HG02610 (cell line): ENCODE data around the gene CST6.
"Not testable (repeated sequence)": the region's sequence is repeated elsewhere in the genome, so short reads cannot be mapped to it uniquely, and the experiment has no call there.

Experiments
- ATAC-seq: cut with Tn5 transposase; IDR thresholded peaks from one replicate; pipeline ENCODE4 v1.9.1; 2021; ENCODE audit warnings: mild to moderate bottlenecking, moderate library complexity; ENCODE audit not compliant: unreplicated experiment

Gene CST6

GRCh38 chr11:65983589-65983987, 28.2 kb upstream of the CST6 start:
- ATAC-seq, result no peak

DNA sequence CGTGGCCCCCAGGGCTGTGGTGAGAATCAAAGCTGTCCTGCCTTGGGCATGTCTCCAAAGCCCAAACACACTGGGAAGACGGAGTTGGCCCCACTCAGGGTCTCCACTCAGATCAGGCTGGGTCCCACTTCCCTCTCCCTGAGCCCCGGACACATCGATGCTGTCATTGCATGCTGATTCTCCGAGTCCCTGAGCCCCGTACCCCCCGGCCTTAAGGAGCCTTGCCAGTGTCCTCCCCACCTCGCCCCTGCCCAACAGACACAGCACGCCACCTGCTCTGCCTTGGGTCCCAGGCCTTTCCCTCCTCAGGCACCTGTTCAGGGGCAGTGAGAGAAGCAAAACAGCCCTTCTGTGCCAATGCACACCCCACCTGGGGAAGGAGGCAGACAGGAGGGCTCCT, 24.5 kb upstream of the CST6 start:
- no peak for ATAC-seq

GRCh38 chr11:65988791-65989592, 22.8 kb upstream of the CST6 start:
- ATAC-seq, result peak; percentile 90

GRCh38 chr11:65992056-65992455, 19.8 kb upstream of the CST6 start:
- no peak for ATAC-seq

DNA sequence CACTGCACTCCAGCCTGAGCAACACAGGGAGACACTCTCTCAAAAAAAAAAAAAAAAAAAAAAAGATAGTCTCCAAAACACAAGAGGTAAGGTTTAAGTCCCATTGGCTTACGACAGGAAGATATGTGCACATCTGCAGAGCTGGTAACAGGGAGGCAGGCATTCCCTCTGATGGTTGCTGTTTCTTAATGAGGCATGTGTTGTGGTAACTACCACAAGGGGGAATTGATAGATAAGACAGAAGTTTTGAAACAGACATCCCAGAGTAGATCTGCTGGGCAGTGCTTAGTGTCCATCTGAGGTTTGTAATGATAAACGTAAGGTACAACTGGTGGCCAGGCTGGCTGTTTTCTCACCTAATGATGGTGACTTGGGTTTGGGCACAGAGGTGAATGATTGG, 14.5 kb upstream of the CST6 start:
- no peak for ATAC-seq

DNA sequence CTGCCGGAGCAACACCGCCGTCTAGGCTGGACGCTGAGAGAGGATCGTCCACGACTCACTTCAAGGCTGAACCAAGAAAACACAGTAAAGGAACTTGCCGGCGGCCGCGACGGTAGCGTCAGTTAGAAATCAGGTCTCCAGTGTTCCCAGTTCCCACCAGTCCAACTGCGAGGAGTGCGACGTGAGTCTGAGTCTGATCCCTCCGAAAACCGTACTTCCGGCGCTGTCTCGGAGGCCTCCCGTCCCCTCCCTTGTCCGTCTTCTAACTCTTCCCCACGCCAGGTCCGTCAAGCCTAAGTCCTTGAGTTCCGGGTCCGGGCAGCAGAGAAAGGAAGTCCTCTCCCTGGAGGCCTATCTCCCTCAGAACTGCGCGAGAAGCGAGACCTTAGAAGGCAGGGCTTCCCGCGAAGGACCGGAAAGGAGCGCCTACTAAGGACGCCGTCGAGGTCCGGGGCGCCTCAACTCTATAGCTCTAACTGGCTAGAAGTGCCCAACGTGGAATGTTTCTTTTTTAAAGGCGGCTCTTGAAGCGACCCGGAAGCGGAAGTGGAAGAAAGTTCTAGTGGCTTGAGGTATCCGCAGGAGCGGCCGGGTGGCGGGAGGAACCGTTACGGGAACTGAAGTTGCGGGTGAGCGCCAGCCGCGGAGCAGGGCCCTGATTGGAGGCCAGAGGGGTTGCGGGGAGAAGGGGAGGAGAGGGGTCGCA, 9.7 kb upstream of the CST6 start, which contains the start of the genes BANF1 and EIF1AD:
Gene BANF1, plus strand, starts transcription at position 562 of the 706 bp plus-strand sequence. CDS start 748 bp downstream, outside the sequence.
Gene EIF1AD, minus strand, starts transcription at position 216 of the 706 bp plus-strand sequence. CDS start 1,768 bp downstream, outside the sequence.
- ATAC-seq, result peak; percentile 87

DNA sequence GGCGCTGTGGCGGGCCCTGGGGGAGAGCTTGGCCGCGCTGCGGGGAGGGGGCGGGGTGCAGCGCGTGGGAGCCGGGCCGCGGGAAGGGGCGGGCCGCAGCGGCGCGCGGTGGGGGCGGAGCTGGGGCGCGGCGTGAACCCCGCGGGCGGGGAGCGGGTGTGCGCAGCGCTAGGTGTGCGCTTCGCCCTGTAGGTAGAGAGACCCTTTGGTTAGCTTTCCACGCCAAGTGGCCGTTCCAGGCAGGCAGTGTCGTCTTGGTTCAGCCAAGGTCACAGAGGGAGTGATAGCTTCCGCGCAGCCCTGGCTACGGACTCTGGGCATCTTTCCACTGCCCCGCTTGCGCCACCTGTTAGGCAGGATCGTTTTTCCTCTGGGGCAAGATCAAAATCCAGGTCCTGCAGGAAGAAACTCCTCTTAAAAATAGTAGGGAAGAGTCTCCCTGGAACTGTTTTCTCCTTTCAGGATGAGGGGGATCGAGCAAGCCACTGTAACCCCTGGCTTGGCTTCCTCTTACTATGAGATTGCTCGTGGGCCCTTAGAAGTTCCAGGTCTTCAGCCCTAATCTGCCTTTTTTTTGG, 9.1 kb upstream of the CST6 start:
- peak; percentile 37 for ATAC-seq

DNA sequence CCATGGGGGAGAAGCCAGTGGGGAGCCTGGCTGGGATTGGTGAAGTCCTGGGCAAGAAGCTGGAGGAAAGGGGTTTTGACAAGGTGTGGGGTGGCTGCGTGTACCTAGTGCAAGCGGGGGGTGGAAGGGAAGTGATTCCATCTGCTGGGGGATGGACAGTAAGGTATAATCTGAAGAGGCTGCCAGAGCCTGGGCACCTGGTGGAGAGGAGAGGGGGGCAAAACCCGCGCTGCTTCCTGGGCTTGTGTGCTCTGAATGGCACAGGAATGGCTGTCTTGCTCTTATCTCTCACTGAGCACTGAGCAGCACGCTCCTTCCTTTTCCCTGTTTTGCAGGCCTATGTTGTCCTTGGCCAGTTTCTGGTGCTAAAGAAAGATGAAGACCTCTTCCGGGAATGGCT, 8.5 kb upstream of the CST6 start:
- ATAC-seq, result no peak

- ATAC-seq, result no peak
These were observed 7.6 kb upstream of the CST6 start for GRCh38 chr11:66004186-66004585.

- ATAC-seq, result no peak
These were observed 5.5 kb upstream of the CST6 start for GRCh38 chr11:66006134-66006890.

GRCh38 chr11:66006891-66007176, 5.0 kb upstream of the CST6 start:
- ATAC-seq, result no peak

GRCh38 chr11:66007201-66007634, 4.6 kb upstream of the CST6 start:
- no peak for ATAC-seq

- ATAC-seq, result no peak
These were observed 3.7 kb upstream of the CST6 start for GRCh38 chr11:66008095-66008467.

- no peak for ATAC-seq
These were observed 3.2 kb upstream of the CST6 start for GRCh38 chr11:66008468-66009101.

DNA sequence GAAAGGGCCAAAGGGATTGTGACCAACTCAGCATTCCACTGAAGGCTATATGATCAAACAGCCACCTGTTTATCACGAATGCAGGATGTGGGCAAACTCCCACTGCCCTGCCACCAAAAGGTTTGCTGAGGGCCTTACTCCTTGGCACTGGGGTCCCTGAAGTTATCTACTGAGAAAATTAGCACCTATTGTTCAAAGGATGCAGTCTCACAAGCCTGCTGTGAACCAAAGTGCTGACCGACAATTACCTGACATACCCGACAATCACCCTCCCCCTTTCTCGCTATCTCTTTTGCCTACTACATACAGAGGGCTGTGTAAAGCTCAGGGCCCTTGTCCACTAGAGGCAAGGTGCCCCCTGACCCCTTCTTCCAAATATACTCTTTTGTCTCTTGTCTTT, 1.8 kb upstream of the CST6 start:
- ATAC-seq, result not testable (repeated sequence)

GRCh38 chr11:66011239-66011784, 496 bp upstream of the CST6 start:
- ATAC-seq, result no peak

GRCh38 chr11:66012371-66012945, 650 bp downstream of the CST6 start:
- ATAC-seq, result no peak

DNA sequence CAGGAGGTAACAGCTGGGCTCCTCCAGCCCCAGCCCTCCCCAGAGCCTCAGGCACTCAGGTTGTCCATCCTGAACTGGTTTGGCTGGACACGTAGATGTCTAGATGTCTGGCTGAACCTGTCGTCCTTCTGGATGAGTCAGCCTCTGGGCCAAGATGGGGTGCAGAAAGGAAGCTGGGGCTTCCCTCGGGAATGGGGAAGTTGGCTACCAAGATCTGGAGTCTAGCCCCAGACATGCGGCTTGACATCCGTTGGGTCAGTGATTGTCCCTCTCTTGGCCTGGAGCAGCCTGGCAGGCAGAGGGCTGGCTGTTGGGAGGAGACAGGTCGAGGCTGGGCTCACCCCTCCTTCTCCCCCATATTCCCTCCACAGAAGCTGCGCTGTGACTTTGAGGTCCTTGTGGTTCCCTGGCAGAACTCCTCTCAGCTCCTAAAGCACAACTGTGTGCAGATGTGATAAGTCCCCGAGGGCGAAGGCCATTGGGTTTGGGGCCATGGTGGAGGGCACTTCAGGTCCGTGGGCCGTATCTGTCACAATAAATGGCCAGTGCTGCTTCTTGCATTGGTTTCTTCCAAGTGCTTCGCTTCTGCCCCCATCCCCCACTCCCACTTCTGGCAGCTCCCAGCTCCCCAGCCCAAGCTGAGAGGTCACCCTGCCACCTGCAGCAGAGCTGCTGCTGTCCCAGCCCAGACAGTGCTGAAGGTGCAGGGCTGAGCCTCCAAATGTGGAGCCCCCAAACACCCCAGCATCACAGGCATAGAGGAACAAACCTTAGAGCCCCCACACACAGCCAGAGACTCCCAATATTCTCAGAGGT, 1.3 kb downstream of the CST6 start:
- no peak for ATAC-seq

DNA sequence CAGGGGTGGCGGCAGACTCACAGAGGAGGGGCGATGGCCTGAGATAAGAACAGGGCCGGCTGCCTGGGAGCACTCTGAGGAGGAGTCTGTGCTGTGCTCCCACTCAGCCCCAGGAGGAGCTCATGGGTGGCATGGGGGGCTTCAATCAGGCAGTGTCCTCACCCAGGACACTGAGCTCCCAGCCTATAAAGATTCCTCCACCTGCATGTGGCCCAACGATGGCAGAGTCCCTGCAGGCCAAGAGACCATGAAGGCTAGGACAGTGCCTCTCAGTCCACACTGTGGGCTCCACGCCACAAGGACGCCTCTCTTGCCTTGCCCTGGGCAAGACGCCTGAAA, 1.9 kb downstream of the CST6 start:
- no peak for ATAC-seq
